ENCODE measurements around the gene ZC3H18. TPM values are rescaled to one million over a fixed set of nuclear protein-coding genes. Genes with fewer than 3 reads are reported as not detected.

ZC3H18 gene
- polyA plus RNA-seq, 6 donors from 2014 or later, result 2.5 to 21.7 (median 9.0) TPM

GRCh38 chr16:88651989-88652761 lies 82.0 kb downstream of the ZC3H18 start:
- H3K4me1 Mint-ChIP-seq, result peaks cover 22 to 42% (median 28%) of the 10 kb centered on the region in 3 donors
- DNase-seq (no peak), ATAC-seq (ENCODE audit: low read depth in 2 of 2) (no peak)
- peak overlapping the region; percentile 60 to 99 (median 98) for H3K27ac Mint-ChIP-seq
- H3K4me3 Mint-ChIP-seq, result peak overlapping the region; percentile 43 to 98 (median 94)
- peaks cover 0 to 6% of the 10 kb centered on the region in 2 donors for H3K36me3 Mint-ChIP-seq
- H3K9me3 Mint-ChIP-seq, result no peaks in the 10 kb centered on the region
- no peaks in the 10 kb centered on the region for H3K27me3 Mint-ChIP-seq

- ATAC-seq (ENCODE audit: low read depth in 2 of 2) (no peak), DNase-seq (no peak)
- Mint-ChIP-seq H3K27ac (peak overlapping the region; percentile 60 to 99 (median 94)), H3K9me3 (no peaks in the 10 kb centered on the region), H3K36me3 (peaks cover 0 to 6% of the 10 kb centered on the region in 2 donors), H3K27me3 (no peaks in the 10 kb centered on the region), H3K4me3 (peak overlapping the region in 2 of 8 donors; percentile 84 to 96), H3K4me1 (peaks cover 18 to 42% (median 26%) of the 10 kb centered on the region in 3 donors)
These were observed 82.5 kb downstream of the ZC3H18 start for GRCh38 chr16:88652762-88653063.

- no peaks in the 10 kb centered on the region for H3K9me3 Mint-ChIP-seq
- no peak for ATAC-seq (ENCODE audit: low read depth in 2 of 2)
- H3K27me3 Mint-ChIP-seq, result no peaks in the 10 kb centered on the region
- peak overlapping the region in 4 of 6 donors; percentile 76 to 99 (median 90) for H3K27ac Mint-ChIP-seq
- peaks cover 15 to 40% (median 26%) of the 10 kb centered on the region in 3 donors for H3K4me1 Mint-ChIP-seq
- DNase-seq, result no peak
- peaks cover 0 to 6% of the 10 kb centered on the region in 2 donors for H3K36me3 Mint-ChIP-seq
- H3K4me3 Mint-ChIP-seq, result peak overlapping the region in 1 of 8 donors; percentile 47
These were observed 82.9 kb downstream of the ZC3H18 start for GRCh38 chr16:88653101-88653500.

GRCh38 chr16:88653596-88654362 lies 83.6 kb downstream of the ZC3H18 start:
- H3K27ac Mint-ChIP-seq, result peak overlapping the region in 5 of 6 donors; percentile 27 to 99 (median 83)
- DNase-seq (no peak), ATAC-seq (ENCODE audit: low read depth in 2 of 2) (no peak)
- H3K4me1 Mint-ChIP-seq, result peaks cover 13 to 34% (median 20%) of the 10 kb centered on the region in 3 donors
- peak overlapping the region in 2 of 8 donors; percentile 9 to 47 for H3K4me3 Mint-ChIP-seq
- H3K9me3 Mint-ChIP-seq, result no peaks in the 10 kb centered on the region
- H3K27me3 Mint-ChIP-seq, result no peaks in the 10 kb centered on the region
- H3K36me3 Mint-ChIP-seq, result peaks cover 0 to 6% of the 10 kb centered on the region in 2 donors

GRCh38 chr16:88654363-88655052 lies 84.3 kb downstream of the ZC3H18 start:
- no peak for ATAC-seq (ENCODE audit: low read depth in 2 of 2)
- DNase-seq, result no peak
- Mint-ChIP-seq H3K36me3 (peaks cover 0 to under 1% of the 10 kb centered on the region in 2 donors), H3K27ac (peak overlapping the region in 5 of 6 donors; percentile 24 to 98 (median 72)), H3K27me3 (no peaks in the 10 kb centered on the region), H3K4me3 (peak overlapping the region in 2 of 8 donors; percentile 9 to 47), H3K4me1 (peaks cover 7 to 27% (median 13%) of the 10 kb centered on the region in 3 donors), H3K9me3 (no peaks in the 10 kb centered on the region)

- Mint-ChIP-seq H3K27ac (peak overlapping the region in 3 of 6 donors; percentile 78 to 98 (median 87)), H3K27me3 (no peaks in the 10 kb centered on the region), H3K9me3 (no peaks in the 10 kb centered on the region), H3K36me3 (no peaks in the 10 kb centered on the region), H3K4me3 (no peak overlapping the region), H3K4me1 (peaks cover 5 to 29% (median 15%) of the 10 kb centered on the region in 3 donors)
- DNase-seq (no peak), ATAC-seq (ENCODE audit: low read depth in 2 of 2) (no peak)
These were observed 85.0 kb downstream of the ZC3H18 start for GRCh38 chr16:88655053-88655732.

GRCh38 chr16:88655733-88656281 lies 85.6 kb downstream of the ZC3H18 start:
- Mint-ChIP-seq H3K36me3 (no peaks in the 10 kb centered on the region), H3K27ac (no peak overlapping the region), H3K4me3 (no peak overlapping the region), H3K27me3 (no peaks in the 10 kb centered on the region), H3K4me1 (peaks cover 5 to 35% (median 17%) of the 10 kb centered on the region in 3 donors), H3K9me3 (no peaks in the 10 kb centered on the region)
- DNase-seq, result no peak
- ATAC-seq (ENCODE audit: low read depth in 2 of 2), result no peak

- H3K27ac Mint-ChIP-seq, result no peak overlapping the region
- no peak overlapping the region for H3K4me3 Mint-ChIP-seq
- no peaks in the 10 kb centered on the region for H3K36me3 Mint-ChIP-seq
- ATAC-seq (ENCODE audit: low read depth in 2 of 2) (no peak), DNase-seq (no peak)
- H3K4me1 Mint-ChIP-seq, result peaks cover 6 to 36% (median 22%) of the 10 kb centered on the region in 3 donors
- no peaks in the 10 kb centered on the region for H3K9me3 Mint-ChIP-seq
- no peaks in the 10 kb centered on the region for H3K27me3 Mint-ChIP-seq
These were observed 86.2 kb downstream of the ZC3H18 start for GRCh38 chr16:88656291-88656980.

GRCh38 chr16:88657371-88657770 lies 87.2 kb downstream of the ZC3H18 start:
- no peaks in the 10 kb centered on the region for H3K9me3 Mint-ChIP-seq
- DNase-seq (no peak), ATAC-seq (ENCODE audit: low read depth in 2 of 2) (no peak)
- H3K4me3 Mint-ChIP-seq, result no peak overlapping the region
- H3K36me3 Mint-ChIP-seq, result no peaks in the 10 kb centered on the region
- no peak overlapping the region for H3K27ac Mint-ChIP-seq
- H3K27me3 Mint-ChIP-seq, result no peaks in the 10 kb centered on the region
- peaks cover 9 to 35% (median 24%) of the 10 kb centered on the region in 3 donors for H3K4me1 Mint-ChIP-seq

GRCh38 chr16:88658714-88659113 lies 88.5 kb downstream of the ZC3H18 start:
- Mint-ChIP-seq H3K4me3 (peak overlapping the region in 1 of 8 donors; percentile 66), H3K36me3 (no peaks in the 10 kb centered on the region), H3K27me3 (no peaks in the 10 kb centered on the region), H3K4me1 (peaks cover 14 to 36% (median 17%) of the 10 kb centered on the region in 3 donors), H3K9me3 (no peaks in the 10 kb centered on the region), H3K27ac (no peak overlapping the region)
- ATAC-seq (ENCODE audit: low read depth in 2 of 2), result no peak
- no peak for DNase-seq

- H3K27me3 Mint-ChIP-seq, result no peaks in the 10 kb centered on the region
- no peak overlapping the region for H3K4me3 Mint-ChIP-seq
- H3K36me3 Mint-ChIP-seq, result no peaks in the 10 kb centered on the region
- ATAC-seq (ENCODE audit: low read depth in 2 of 2), result no peak
- no peak for DNase-seq
- peak overlapping the region in 1 of 6 donors; percentile 66 for H3K27ac Mint-ChIP-seq
- H3K4me1 Mint-ChIP-seq, result peaks cover 17 to 36% (median 20%) of the 10 kb centered on the region in 3 donors
- no peaks in the 10 kb centered on the region for H3K9me3 Mint-ChIP-seq
These were observed 89.0 kb downstream of the ZC3H18 start for GRCh38 chr16:88659160-88659559.

- peak overlapping the region; percentile 0 to 96 (median 73) for H3K4me3 Mint-ChIP-seq
- H3K9me3 Mint-ChIP-seq, result no peaks in the 10 kb centered on the region
- H3K27ac Mint-ChIP-seq, result peak overlapping the region in 5 of 6 donors; percentile 4 to 95 (median 80)
- DNase-seq (no peak), ATAC-seq (ENCODE audit: low read depth in 2 of 2) (no peak)
- H3K27me3 Mint-ChIP-seq, result no peaks in the 10 kb centered on the region
- no peaks in the 10 kb centered on the region for H3K36me3 Mint-ChIP-seq
- peaks cover 22 to 35% (median 30%) of the 10 kb centered on the region in 3 donors for H3K4me1 Mint-ChIP-seq
These were observed 91.3 kb downstream of the ZC3H18 start for GRCh38 chr16:88661468-88661867.

Data from naive B cell (primary cell).